Prostate gland (tissue), 1 donor: Measurements from ENCODE around the gene DSCAM.

Experiments
- POLR2A ChIP-seq: fragments of 450-650 bp; IDR thresholded peaks from one replicate; pipeline ENCODE4 v1.6.1; 2016; ENCODE audit warnings: antibody characterized with exemption, mild to moderate bottlenecking
- POLR2AphosphoS5 ChIP-seq: sonication (generic); formaldehyde crosslinking; IDR thresholded peaks from one replicate; pipeline ENCODE4 v1.6.1; 2017; ENCODE audit warnings: antibody characterized with exemption

- TF ChIP-seq POLR2A (no peak), POLR2AphosphoS5 (no peak)
Observed at GRCh38 chr21:40797891-40798290, 49.1 kb downstream of the DSCAM start.
